ENCODE results near the gene STX4.

STX4 gene

GRCh38 chr16:31050280-31051030 lies 17.1 kb downstream of the STX4 start:
- H3K4me3 ChIP-seq (ENCODE audit: low read depth, low read length) = no peak overlapping the region
- no peak for TF ChIP-seq CTCF (IDR thresholded peaks at IDR 0.05; ENCODE audit: low read depth, low read length)

GRCh38 chr16:31052114-31052513 lies 18.8 kb downstream of the STX4 start:
- no peak overlapping the region for H3K4me3 ChIP-seq (ENCODE audit: low read depth, low read length)
- TF ChIP-seq CTCF (IDR thresholded peaks at IDR 0.05; ENCODE audit: low read depth, low read length) = no peak

GRCh38 chr16:31055613-31056012 lies 22.3 kb downstream of the STX4 start:
- H3K4me3 ChIP-seq (ENCODE audit: low read depth, low read length) = no peak overlapping the region
- TF ChIP-seq CTCF (IDR thresholded peaks at IDR 0.05; ENCODE audit: low read depth, low read length) = no peak

GRCh38 chr16:31061126-31061812 lies 27.9 kb downstream of the STX4 start:
- no peak overlapping the region for H3K4me3 ChIP-seq (ENCODE audit: low read depth, low read length)
- TF ChIP-seq CTCF (IDR thresholded peaks at IDR 0.05; ENCODE audit: low read depth, low read length) = no peak

GRCh38 chr16:31061813-31062440 lies 28.6 kb downstream of the STX4 start:
- H3K4me3 ChIP-seq (ENCODE audit: low read depth, low read length) = no peak overlapping the region
- TF ChIP-seq CTCF (IDR thresholded peaks at IDR 0.05; ENCODE audit: low read depth, low read length) = no peak

- H3K4me3 ChIP-seq (ENCODE audit: low read depth, low read length) = no peak overlapping the region
Observed at GRCh38 chr16:31063495-31063842, 30.1 kb downstream of the STX4 start.

More at GRCh38 chr16:31063495-31063842, 30.1 kb downstream of the STX4 start:
- TF ChIP-seq CTCF (IDR thresholded peaks at IDR 0.05; ENCODE audit: low read depth, low read length) = no peak
